ENCODE data around the gene NDEL1. TPM values are rescaled to one million over a fixed set of nuclear protein-coding genes. Genes with fewer than 3 reads are reported as not detected.
"Not testable (repeated sequence)": the region's sequence is repeated elsewhere in the genome, so short reads cannot be mapped to it uniquely, and the experiment has no call there.

Gene NDEL1, protein sequence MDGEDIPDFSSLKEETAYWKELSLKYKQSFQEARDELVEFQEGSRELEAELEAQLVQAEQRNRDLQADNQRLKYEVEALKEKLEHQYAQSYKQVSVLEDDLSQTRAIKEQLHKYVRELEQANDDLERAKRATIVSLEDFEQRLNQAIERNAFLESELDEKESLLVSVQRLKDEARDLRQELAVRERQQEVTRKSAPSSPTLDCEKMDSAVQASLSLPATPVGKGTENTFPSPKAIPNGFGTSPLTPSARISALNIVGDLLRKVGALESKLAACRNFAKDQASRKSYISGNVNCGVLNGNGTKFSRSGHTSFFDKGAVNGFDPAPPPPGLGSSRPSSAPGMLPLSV
- total RNA-seq = 10 to 100 TPM; 49.5 to 52.4 TPM

DNA sequence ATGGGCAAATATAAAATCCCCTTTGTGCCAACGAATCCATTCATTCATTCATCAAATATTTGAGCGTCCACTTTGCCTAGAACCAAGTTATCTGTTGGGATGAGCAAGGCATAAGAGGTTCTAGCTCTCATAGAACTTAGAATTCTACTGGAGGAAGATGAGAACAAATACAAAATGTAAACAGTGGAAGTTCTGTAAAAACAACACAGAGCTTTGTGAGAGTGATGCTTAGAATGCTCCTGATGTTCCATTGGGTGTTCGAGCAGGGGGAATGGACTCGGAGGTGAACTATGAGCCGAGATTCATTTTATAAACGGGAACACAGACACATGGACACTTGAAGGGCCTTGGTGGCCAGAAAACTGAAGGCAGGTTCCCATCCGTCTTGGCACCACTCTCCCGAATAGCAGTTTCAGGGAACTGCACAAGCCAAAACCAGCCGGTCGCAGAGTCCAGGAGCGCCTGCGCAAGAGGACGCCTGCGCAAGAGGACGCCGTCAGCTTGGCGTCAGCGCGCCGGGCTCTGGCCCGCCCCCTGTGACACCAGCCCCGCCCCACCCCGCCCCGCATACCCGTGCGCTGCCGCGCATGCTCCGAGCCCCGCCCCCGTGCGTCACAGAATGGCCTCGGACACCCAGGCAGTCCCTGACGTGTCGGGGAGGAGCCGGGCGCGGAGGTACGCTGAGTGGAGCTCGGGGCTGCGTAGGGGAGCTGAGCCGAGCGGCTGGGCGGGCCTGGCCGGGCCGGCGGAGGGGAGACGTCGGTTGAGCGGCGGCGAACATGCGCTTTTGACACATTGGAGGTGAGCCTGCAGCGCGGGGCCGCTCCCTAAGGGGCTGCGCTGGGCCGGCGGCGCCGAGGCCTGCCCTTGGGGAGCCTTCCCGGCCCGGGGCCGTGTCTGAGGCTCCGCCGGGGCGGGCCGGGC, at the start of gene NDEL1:
Gene NDEL1, plus strand, starts transcription at position 640 of the 924 bp plus-strand sequence. CDS start 8,388 bp downstream, outside the sequence.
- CTCF ChIA-PET = no interaction called here
- POLR2A ChIA-PET = interaction anchor here (0.6 to 1.2 kb wide), 4 partner anchors 18 to 58 kb away, joined by 3 to 5 read pairs (median 4); no protein-coding TSS in a partner anchor

DNA sequence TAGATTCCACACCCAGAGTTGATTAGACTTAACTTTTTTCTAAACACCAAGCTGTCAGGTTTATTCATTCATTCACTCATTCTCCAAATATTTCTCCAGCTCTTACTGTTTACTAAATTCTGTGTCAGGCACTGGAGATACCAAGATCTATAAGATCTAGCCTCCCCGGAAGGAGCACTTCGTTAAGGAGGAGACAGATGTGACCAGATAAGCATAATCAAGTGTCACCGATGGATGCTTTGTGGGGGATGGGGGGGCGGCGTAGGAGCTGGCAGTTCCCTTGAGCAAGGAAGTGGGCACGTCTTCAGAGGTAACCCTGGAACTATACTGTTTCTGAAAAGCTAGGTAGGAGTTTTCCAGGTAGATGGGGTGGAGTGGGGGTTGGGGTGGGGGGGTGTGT, 48.8 kb upstream of the NDEL1 start:
- POLR2A ChIA-PET = no interaction called here
- CTCF ChIA-PET = interaction anchor here (0.8 kb wide), 2 partner anchors 10 to 23 kb away, joined by 3 to 4 read pairs; no protein-coding TSS in a partner anchor

GRCh38 chr17:8387914-8388651, 47.6 kb upstream of the NDEL1 start:
- ChIA-PET POLR2A (no interaction called here), CTCF (interaction anchor here (0.8 kb wide), 1 partner anchor 22 kb away, joined by 4 read pairs; no protein-coding TSS in a partner anchor)

- ChIA-PET POLR2A (no interaction called here), CTCF (interaction anchor here (2.0 kb wide), 1 partner anchor 355 kb away, joined by 5 read pairs; no protein-coding TSS in a partner anchor)
Observed at GRCh38 chr17:8391711-8392110, 44.0 kb upstream of the NDEL1 start.

GRCh38 chr17:8392274-8392673, 43.4 kb upstream of the NDEL1 start:
- ChIA-PET POLR2A (no interaction called here), CTCF (no interaction called here)

DNA sequence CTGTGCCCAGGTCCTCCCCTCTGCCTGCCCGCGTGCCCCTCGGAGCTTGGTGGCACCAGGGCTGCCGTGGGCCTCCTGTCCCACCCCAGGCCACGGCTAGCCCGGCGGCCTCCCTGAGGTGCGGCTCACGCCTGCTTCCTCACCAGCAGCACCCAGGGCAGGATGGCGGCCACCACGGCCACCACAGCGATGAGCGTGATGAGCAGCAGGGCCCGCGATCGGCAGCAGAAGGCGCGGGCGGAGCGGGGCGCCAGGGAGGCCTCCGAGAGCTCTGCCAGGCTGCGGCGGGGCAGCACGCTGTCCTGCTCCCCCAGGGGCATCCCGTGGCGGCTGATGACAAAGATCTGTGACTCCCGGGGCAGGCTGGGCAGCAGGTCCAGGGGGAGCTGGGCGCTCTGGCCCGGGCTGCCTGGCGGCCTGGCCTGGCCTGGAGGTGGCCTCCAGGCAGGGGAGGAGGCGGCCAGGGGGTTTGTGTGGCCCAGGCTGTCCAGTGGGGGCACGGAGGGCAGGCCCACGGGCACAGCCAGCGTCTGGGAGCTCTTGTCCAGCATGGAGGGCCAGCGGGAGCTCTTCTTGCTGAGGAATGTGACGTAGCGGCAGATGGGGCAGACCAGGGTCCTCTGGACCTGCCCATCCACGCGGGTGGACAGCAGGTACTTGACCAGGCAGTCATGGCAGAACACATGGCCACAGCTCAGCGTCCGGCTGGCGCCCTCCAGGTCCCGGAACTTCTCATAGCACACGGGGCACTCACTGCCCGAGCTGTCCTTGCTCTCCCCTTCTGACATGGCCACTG, 42.8 kb upstream of the NDEL1 start:
- POLR2A ChIA-PET = no interaction called here
- CTCF ChIA-PET = interaction anchor here (0.8 to 2.5 kb wide), 2 partner anchors 9 to 16 kb away, joined by 3 to 10 read pairs; partner anchors contain the start of gene KRABD2

GRCh38 chr17:8393470-8394231, 42.0 kb upstream of the NDEL1 start:
- CTCF ChIA-PET = interaction anchor here (0.8 to 2.5 kb wide), 3 partner anchors 10 to 20 kb away, joined by 3 to 10 read pairs (median 3); partner anchors contain the start of gene KRABD2
- POLR2A ChIA-PET = no interaction called here

DNA sequence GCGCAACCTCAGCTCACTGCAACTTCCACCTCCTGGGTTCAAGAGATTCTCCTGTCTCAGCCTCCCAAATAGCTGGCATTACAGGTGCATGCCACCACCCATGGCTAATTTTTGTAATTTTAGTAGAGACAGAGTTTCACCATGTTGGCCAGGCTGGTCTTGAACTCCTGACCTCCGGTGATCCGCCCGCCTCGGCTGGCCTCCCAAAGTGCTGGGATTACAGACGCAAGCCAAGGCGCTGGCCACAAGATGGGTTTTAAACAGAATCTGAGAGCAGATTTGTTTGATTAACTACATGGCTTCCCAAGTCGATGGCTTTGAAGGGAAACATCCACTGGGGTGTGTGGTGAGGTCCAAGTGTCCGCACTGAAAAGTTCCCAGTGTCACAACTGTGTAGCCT, 41.2 kb upstream of the NDEL1 start:
- POLR2A ChIA-PET = not testable (repeated sequence)
- CTCF ChIA-PET = interaction anchor here (0.8 to 2.5 kb wide), 2 partner anchors 11 to 19 kb away, joined by 3 to 10 read pairs; no protein-coding TSS in a partner anchor

DNA sequence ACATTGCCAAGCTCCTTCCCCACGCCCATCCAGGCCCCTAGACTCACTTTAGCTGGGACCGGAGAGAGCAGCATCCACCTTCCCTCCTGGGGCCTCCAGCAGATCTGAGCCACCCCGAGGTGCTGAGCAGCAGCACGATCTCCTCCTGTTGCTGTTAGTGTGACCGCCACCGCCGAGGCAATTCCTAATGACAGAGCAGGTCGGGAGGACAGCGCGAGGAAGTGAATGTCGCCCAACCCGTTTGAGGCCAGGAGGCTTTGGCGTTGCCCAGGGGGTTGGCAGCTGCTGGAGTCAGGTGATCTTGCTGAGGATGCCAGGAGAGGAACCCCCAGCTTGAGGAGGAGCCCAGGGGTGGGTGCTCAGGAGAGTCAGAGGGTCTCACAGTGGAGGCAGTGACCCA, 38.0 kb upstream of the NDEL1 start, which contains the start of gene RNF222:
Gene RNF222, minus strand, starts transcription at position 192 of the 400 bp plus-strand sequence. CDS start 4,366 bp downstream, outside the sequence.
- POLR2A ChIA-PET = no interaction called here
- CTCF ChIA-PET = interaction anchor here (1.0 to 1.3 kb wide), 2 partner anchors 10 to 388 kb away, joined by 3 read pairs; no protein-coding TSS in a partner anchor

DNA sequence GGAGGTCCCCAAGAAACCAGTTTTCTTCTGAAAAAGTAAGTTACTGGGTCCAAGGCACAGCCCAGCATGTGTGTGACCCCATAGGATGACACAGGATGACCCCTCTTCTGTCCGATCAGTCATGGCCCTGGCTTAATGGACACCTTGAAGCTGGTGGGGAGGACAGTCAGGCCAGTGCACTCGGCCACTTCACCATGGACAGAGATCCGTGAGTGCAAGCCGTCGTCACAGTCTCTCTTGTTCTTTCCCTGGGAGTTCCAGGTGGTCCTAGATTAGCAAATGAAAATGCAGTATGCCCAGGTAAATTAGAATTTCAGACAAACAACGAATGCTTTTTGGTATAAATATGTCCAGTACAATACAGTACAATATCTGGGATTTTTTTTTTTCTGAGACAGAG, 36.7 kb upstream of the NDEL1 start:
- ChIA-PET POLR2A (no interaction called here), CTCF (no interaction called here)

DNA sequence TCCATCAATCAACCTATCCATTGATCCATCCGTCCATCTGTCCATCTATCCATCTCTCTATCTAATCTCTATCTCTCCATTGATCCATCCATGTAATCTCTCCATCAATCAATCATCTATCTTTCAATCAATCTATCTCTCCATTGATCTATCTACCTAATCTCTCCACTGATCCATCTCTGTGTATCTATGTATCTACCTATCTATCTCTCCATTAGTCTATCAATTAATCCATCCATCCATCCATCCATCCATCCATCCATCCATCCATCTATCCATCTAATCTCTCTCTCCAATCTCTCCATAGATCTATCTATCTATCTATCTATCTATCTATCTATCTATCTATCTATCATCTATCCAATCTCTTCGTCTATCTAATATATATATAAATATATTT, 34.6 kb upstream of the NDEL1 start:
- ChIA-PET POLR2A (no interaction called here), CTCF (no interaction called here)

DNA sequence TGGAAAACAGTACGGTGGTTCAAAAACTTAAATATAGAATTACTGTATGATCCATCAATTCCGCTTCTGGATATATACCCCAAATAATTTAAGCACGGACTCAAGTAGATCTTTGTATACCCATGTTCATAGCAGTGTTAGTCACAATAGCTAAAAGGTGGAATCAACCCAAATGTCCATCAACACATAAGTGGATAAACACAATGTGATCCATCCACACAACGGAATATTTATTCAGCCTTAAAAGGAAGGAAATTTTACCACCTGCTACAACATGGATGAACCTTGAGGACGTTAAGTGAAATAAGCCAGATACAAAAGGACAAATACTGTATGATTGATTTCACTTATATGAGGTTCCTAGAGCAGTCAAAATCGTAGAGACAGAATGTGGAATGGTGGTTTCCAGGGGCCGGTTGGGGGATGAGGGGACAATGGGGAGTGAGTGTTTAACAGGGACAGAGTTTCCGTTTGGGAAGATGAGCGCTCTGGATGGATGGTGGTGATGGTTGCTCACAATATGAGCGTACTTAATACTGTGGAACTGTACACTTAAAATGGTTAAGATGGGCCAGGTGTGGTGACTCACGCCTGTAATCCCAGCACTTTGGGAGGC, 32.7 kb upstream of the NDEL1 start:
- ChIA-PET CTCF (interaction anchor here (1.2 kb wide), 1 partner anchor 19 kb away, joined by 3 read pairs; no protein-coding TSS in a partner anchor), POLR2A (no interaction called here)

- ChIA-PET POLR2A (no interaction called here), CTCF (no interaction called here)
Observed at GRCh38 chr17:8405499-8406016, 30.1 kb upstream of the NDEL1 start.

DNA sequence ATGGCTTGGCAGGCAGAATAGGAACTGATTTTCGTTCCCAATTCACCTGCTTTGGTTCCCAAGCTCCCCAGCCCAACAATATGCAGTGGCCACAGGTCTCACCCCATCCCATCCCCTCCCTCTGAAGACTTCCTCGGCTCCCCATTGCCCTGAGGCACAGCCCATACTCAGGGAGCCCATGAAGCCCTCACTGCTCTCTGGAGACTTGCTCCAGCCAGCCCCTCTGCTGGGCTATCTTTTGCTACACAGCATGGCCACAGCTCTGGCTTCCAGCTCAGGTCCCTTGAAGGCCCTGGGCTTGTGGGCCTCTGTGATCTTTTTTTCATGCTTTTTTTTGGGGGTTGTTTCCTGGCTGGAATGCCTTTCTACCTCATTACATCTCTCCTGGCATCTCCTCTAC, 29.5 kb upstream of the NDEL1 start:
- ChIA-PET CTCF (interaction anchor here (0.7 kb wide), 1 partner anchor 20 kb away, joined by 3 read pairs; no protein-coding TSS in a partner anchor), POLR2A (no interaction called here)

- ChIA-PET CTCF (interaction anchor here (1.0 kb wide), 1 partner anchor 590 kb away, joined by 3 read pairs; no protein-coding TSS in a partner anchor), POLR2A (no interaction called here)
Observed at GRCh38 chr17:8408371-8408770, 27.3 kb upstream of the NDEL1 start.

GRCh38 chr17:8409966-8410882, 25.5 kb upstream of the NDEL1 start:
- POLR2A ChIA-PET = no interaction called here
- CTCF ChIA-PET = interaction anchor here (0.7 to 3.3 kb wide), 14 partner anchors 11 to 588 kb away, joined by 3 to 20 read pairs (median 3); no protein-coding TSS in a partner anchor
